ENCODE results near the gene ABCC8.

Gene ABCC8

DNA sequence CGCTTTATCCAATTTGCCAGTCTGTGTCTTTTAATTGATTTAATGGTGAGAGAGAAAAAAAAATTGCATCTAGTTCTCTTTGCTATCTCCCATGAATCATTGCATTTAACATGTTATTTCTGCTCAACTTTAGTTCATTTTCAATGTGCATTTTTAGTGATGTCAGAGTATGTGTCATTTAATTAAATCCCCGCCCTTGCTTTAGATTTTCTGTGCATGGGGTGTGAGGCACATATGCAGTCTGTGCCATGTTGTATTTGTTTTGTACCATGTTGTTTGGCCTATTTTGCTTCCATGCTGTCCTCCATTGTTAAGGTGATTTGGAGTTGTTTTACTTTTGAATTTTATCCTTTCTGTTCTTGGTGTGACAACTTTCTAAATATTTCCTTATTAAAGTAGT lies 133.4 kb downstream of the ABCC8 start:
- no peak for FAIRE-seq

Measured in endometrium (tissue), 2 donors.